ENCODE measurements around the gene BCL11B. TPM values are rescaled to one million over a fixed set of nuclear protein-coding genes. Genes with fewer than 3 reads are reported as not detected.

The BCL11B gene
- total RNA-seq, 4 donors from 2014 or later = 0.21 to 0.78 (median 0.26) TPM

GRCh38 chr14:99207456-99207855 is 64.5 kb downstream of the BCL11B start:
- H3K9me3 ChIP-seq = no peaks in the 10 kb centered on the region
- WGBS, 2 donors = 60 to 72% methylated on average over 4 of the region's 4 CpGs
- no peaks in the 10 kb centered on the region for H3K27me3 ChIP-seq
- no peak overlapping the region for H3K4me3 ChIP-seq
- TF ChIP-seq EP300 (IDR thresholded peaks at IDR 0.05) = no peak
- TF ChIP-seq, protein P1, sequence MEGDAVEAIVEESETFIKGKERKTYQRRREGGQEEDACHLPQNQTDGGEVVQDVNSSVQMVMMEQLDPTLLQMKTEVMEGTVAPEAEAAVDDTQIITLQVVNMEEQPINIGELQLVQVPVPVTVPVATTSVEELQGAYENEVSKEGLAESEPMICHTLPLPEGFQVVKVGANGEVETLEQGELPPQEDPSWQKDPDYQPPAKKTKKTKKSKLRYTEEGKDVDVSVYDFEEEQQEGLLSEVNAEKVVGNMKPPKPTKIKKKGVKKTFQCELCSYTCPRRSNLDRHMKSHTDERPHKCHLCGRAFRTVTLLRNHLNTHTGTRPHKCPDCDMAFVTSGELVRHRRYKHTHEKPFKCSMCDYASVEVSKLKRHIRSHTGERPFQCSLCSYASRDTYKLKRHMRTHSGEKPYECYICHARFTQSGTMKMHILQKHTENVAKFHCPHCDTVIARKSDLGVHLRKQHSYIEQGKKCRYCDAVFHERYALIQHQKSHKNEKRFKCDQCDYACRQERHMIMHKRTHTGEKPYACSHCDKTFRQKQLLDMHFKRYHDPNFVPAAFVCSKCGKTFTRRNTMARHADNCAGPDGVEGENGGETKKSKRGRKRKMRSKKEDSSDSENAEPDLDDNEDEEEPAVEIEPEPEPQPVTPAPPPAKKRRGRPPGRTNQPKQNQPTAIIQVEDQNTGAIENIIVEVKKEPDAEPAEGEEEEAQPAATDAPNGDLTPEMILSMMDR (IDR thresholded peaks at IDR 0.05) = no peak
- TF ChIP-seq POLR2A (IDR thresholded peaks at IDR 0.05) = no peak
- no peaks in the 10 kb centered on the region for H3K36me3 ChIP-seq
- no peaks in the 10 kb centered on the region for H3K4me1 ChIP-seq
- DNase-seq (ENCODE audit: low spot score in 2 of 2) = no peak
- no peak overlapping the region for H3K27ac ChIP-seq

DNA sequence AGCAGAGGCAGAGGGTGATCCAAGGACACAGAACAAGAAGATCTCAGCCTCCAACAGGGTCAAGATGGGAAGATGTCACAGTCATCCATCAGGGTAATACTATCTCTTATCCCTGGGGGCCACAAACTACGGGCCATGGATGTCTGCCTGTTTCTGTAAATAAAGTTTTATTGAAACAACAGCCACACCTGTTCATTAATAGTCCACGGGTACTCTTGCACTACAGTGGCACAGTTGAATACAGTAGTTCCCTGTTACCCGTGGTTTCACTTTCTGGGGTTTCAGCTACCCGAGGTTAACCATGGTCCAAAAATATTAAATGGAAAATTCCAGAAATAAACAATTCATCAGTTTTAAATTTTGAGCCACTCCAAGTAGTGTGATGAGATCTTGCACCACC is 65.9 kb downstream of the BCL11B start:
- no peak for DNase-seq (ENCODE audit: low spot score in 2 of 2)
- Histone ChIP-seq H3K27ac (no peak overlapping the region), H3K36me3 (no peaks in the 10 kb centered on the region), H3K27me3 (no peaks in the 10 kb centered on the region), H3K4me1 (no peaks in the 10 kb centered on the region), H3K4me3 (no peak overlapping the region), H3K9me3 (no peaks in the 10 kb centered on the region)
- 88 to 92% methylated on average over 4 of the region's 4 CpGs for WGBS, 2 donors
- TF ChIP-seq, protein P1 (IDR thresholded peaks at IDR 0.05) = no peak
- no peak for TF ChIP-seq EP300 (IDR thresholded peaks at IDR 0.05)
- TF ChIP-seq POLR2A (IDR thresholded peaks at IDR 0.05) = no peak

- Histone ChIP-seq H3K4me1 (no peaks in the 10 kb centered on the region), H3K36me3 (no peaks in the 10 kb centered on the region), H3K9me3 (no peaks in the 10 kb centered on the region), H3K4me3 (no peak overlapping the region), H3K27ac (no peak overlapping the region), H3K27me3 (no peaks in the 10 kb centered on the region)
- no peak for DNase-seq (ENCODE audit: low spot score in 2 of 2)
- TF ChIP-seq POLR2A (IDR thresholded peaks at IDR 0.05) (no peak), EP300 (IDR thresholded peaks at IDR 0.05) (no peak)
- TF ChIP-seq, protein P1 (IDR thresholded peaks at IDR 0.05) = no peak
- 84 to 87% methylated on average over 17 of the region's 17 CpGs for WGBS, 2 donors
These were observed 66.8 kb downstream of the BCL11B start for GRCh38 chr14:99205086-99205688.

DNA sequence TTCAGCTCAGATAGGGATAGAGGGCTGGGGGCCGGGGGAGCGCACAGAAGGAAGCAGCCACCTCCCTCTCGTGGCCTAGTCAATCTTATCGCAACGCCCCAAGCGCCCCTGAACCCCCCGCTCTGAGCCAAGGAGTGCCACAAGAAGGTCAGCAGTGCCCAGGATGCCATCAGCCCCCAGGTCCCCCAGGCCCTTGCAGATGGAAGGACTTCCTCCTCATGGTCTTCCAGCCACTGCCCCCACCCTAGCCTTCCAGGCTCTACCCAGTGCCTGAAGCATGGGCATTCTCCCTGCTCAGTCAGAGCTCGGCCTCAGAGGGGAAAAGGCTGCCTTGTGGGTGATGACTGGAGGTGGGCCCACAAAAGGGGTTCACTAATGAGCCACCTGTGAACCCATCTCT is 68.2 kb downstream of the BCL11B start:
- TF ChIP-seq POLR2A (IDR thresholded peaks at IDR 0.05) (no peak), EP300 (IDR thresholded peaks at IDR 0.05) (no peak)
- TF ChIP-seq, protein P1 (IDR thresholded peaks at IDR 0.05) = no peak
- no peak overlapping the region for H3K4me3 ChIP-seq
- H3K27me3 ChIP-seq = no peaks in the 10 kb centered on the region
- 95 to 97% methylated on average over 8 of the region's 8 CpGs for WGBS, 2 donors
- no peaks in the 10 kb centered on the region for H3K36me3 ChIP-seq
- no peak overlapping the region for H3K27ac ChIP-seq
- no peaks in the 10 kb centered on the region for H3K9me3 ChIP-seq
- no peaks in the 10 kb centered on the region for H3K4me1 ChIP-seq
- DNase-seq (ENCODE audit: low spot score in 2 of 2) = no peak

DNA sequence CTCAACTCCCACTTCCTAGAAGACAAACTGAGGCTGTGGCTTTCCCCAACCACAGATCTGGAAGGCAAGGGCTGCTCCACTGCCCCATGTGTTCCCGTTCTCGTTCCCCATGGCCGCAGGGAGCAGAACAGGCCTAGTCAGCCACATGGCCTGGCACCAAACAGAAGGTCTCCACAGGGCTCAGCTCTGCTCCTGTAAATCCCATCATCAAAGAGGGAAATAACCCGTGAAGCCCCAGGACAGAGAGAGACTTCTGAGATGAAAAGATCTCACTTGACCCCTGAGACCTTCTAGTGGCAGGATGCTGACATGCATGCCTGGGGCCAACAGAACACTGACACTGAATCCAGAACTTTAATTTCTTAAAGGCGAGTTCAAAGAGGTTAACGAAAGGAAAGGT is 68.9 kb downstream of the BCL11B start:
- TF ChIP-seq, protein P1 (IDR thresholded peaks at IDR 0.05) = no peak
- TF ChIP-seq EP300 (IDR thresholded peaks at IDR 0.05) = no peak
- TF ChIP-seq POLR2A (IDR thresholded peaks at IDR 0.05) = no peak
- no peaks in the 10 kb centered on the region for H3K27me3 ChIP-seq
- H3K27ac ChIP-seq = no peak overlapping the region
- H3K4me3 ChIP-seq = no peak overlapping the region
- no peaks in the 10 kb centered on the region for H3K9me3 ChIP-seq
- 72 to 75% methylated on average over 6 of the region's 6 CpGs for WGBS, 2 donors
- no peaks in the 10 kb centered on the region for H3K4me1 ChIP-seq
- no peak for DNase-seq (ENCODE audit: low spot score in 2 of 2)
- no peaks in the 10 kb centered on the region for H3K36me3 ChIP-seq

Data from tibial nerve (tissue), 4 donors.